ENCODE results near the gene HSF2BP. TPM values are rescaled to one million over a fixed set of nuclear protein-coding genes. Genes with fewer than 3 reads are reported as not detected.
"Not testable (repeated sequence)": the region's sequence is repeated elsewhere in the genome, so short reads cannot be mapped to it uniquely, and the experiment has no call there.

Gene HSF2BP
- total RNA-seq, 3 donors from 2014 or later = 0.32 to 1.8 (median 1.3) TPM

DNA sequence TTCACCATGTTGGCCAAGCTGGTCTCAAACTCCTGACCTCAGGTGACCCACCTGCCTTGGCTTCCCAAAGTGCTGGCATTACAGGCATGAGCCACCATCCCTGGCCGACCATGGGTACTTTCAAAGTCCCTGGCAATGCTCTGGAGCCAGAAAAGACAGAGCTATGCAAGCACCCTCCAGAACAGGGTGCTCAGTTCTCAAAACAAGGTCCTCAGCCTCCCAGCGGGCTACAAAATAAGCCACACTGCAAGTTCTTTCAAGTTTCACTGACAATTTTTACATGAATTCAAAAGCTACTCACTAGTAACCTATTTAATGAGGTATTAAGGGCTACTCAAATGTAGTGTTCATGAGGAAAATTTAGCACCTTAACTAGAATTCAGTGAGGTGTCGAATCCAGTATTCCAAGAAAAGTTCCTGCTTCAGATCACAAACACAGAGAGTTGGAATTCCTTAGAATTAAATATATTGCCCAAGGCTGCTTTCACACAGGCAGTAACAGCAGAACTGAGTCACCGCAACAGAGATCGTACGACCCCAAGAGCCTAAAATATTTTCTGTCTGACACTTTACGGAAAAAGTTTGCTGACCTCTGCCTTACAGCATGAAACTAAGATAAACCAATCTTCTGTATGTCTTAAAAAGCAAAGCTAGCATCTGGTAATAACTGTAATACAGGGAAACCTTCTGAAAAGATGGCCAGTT, 60.7 kb downstream of the HSF2BP start:
- Histone ChIP-seq H3K4me1 (peaks cover 0 to 5% of the 10 kb centered on the region in 2 donors), H3K36me3 (no peaks in the 10 kb centered on the region), H3K9me3 (no peaks in the 10 kb centered on the region), H3K27ac (no peak overlapping the region), H3K4me3 (no peak overlapping the region), H3K27me3 (no peaks in the 10 kb centered on the region)
- TF ChIP-seq CTCF (IDR thresholded peaks at IDR 0.05) (no peak), POLR2A (IDR thresholded peaks at IDR 0.05) (no peak), POLR2AphosphoS5 (IDR thresholded peaks at IDR 0.05) (no peak)
- intact Hi-C loops (cut with DNase I; ENCODE audit: low total_unique reads) = no loop called here
- no peak for DNase-seq (ENCODE audit: low spot score in 2 of 2)

- no peak for DNase-seq (ENCODE audit: low spot score in 2 of 2)
- TF ChIP-seq CTCF (IDR thresholded peaks at IDR 0.05) = no peak
- no peak for TF ChIP-seq POLR2AphosphoS5 (IDR thresholded peaks at IDR 0.05)
- no peak for TF ChIP-seq POLR2A (IDR thresholded peaks at IDR 0.05)
- intact Hi-C loops (cut with DNase I; ENCODE audit: low total_unique reads) = loop anchor here (2.0 kb wide), 1 partner anchor 13 kb away; no protein-coding TSS in a partner anchor
- Histone ChIP-seq H3K27me3 (no peaks in the 10 kb centered on the region), H3K9me3 (no peaks in the 10 kb centered on the region), H3K27ac (no peak overlapping the region), H3K4me1 (peaks cover 0 to 4% of the 10 kb centered on the region in 2 donors), H3K36me3 (no peaks in the 10 kb centered on the region), H3K4me3 (no peak overlapping the region)
Observed at GRCh38 chr21:43597540-43598250, 61.6 kb downstream of the HSF2BP start.

DNA sequence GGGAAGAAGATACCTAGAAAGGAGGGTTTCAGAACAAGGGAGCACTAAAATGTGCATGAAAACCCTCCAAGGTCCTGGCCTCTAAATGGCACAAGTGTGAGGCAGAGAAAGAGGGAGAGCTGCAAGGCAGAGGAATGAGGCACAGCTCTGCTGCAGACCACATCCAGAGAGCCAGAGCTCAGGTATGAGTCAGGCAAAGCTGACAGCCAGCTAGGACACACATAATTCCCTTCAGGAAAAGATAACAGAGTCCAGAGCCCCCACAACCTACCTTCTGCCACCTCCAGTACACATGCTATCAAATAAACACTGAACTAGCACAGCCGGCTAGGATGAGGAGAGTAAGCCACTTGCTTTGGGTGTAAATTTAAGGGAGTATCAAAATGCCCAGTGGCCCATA, 62.2 kb downstream of the HSF2BP start:
- H3K27me3 ChIP-seq = no peaks in the 10 kb centered on the region
- no peak overlapping the region for H3K4me3 ChIP-seq
- no peaks in the 10 kb centered on the region for H3K4me1 ChIP-seq
- no peaks in the 10 kb centered on the region for H3K9me3 ChIP-seq
- no peak for TF ChIP-seq CTCF (IDR thresholded peaks at IDR 0.05)
- no peak for DNase-seq (ENCODE audit: low spot score in 2 of 2)
- H3K36me3 ChIP-seq = no peaks in the 10 kb centered on the region
- H3K27ac ChIP-seq = no peak overlapping the region
- intact Hi-C loops (cut with DNase I; ENCODE audit: low total_unique reads) = loop anchor here (2.0 kb wide), 1 partner anchor 14 kb away; no protein-coding TSS in a partner anchor

- H3K27me3 ChIP-seq = no peaks in the 10 kb centered on the region
- intact Hi-C loops (cut with DNase I; ENCODE audit: low total_unique reads) = loop anchor here (2.0 kb wide), 1 partner anchor 14 kb away; no protein-coding TSS in a partner anchor
- no peaks in the 10 kb centered on the region for H3K9me3 ChIP-seq
- TF ChIP-seq POLR2AphosphoS5 (IDR thresholded peaks at IDR 0.05) (no peak), CTCF (IDR thresholded peaks at IDR 0.05) (no peak)
- H3K4me3 ChIP-seq = no peak overlapping the region
- no peaks in the 10 kb centered on the region for H3K36me3 ChIP-seq
- H3K4me1 ChIP-seq = no peaks in the 10 kb centered on the region
- no peak for DNase-seq (ENCODE audit: low spot score in 2 of 2)
- no peak overlapping the region for H3K27ac ChIP-seq
Observed at GRCh38 chr21:43596616-43597015, 62.7 kb downstream of the HSF2BP start.

DNA sequence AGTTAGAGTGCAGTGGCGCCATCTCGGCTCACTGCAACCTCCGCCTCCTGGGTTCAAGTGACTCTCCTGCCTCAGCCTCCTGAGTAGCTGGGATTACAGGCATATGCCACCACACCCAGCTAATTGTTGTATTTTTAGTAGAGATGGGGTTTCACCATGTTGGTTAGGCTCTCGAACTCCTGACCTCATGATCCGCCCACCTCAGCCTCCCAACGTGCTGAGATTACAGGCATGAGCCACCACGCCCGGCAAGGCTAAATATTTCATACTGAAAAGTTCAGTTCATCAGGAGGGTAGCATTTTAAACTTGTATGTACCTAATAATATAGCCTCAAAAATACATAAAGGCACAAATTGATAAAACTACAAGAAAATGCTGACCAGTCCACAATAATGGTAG, 63.5 kb downstream of the HSF2BP start:
- H3K4me3 ChIP-seq; H3K4me1 ChIP-seq; DNase-seq (ENCODE audit: low spot score in 2 of 2); H3K9me3 ChIP-seq; H3K27ac ChIP-seq; H3K27me3 ChIP-seq; H3K36me3 ChIP-seq: not testable (repeated sequence)
- intact Hi-C loops (cut with DNase I; ENCODE audit: low total_unique reads) = loop anchor here (2.0 kb wide), 1 partner anchor 15 kb away; no protein-coding TSS in a partner anchor

Data from breast epithelium (tissue), 4 donors.